Measurements from ENCODE around the gene OPTC.

Gene OPTC

GRCh38 chr1:203547771-203548421 lies 53.9 kb downstream of the OPTC start:
- no peak for DNase-seq (ENCODE audit: low read depth)
- TF ChIP-seq, protein P1, sequence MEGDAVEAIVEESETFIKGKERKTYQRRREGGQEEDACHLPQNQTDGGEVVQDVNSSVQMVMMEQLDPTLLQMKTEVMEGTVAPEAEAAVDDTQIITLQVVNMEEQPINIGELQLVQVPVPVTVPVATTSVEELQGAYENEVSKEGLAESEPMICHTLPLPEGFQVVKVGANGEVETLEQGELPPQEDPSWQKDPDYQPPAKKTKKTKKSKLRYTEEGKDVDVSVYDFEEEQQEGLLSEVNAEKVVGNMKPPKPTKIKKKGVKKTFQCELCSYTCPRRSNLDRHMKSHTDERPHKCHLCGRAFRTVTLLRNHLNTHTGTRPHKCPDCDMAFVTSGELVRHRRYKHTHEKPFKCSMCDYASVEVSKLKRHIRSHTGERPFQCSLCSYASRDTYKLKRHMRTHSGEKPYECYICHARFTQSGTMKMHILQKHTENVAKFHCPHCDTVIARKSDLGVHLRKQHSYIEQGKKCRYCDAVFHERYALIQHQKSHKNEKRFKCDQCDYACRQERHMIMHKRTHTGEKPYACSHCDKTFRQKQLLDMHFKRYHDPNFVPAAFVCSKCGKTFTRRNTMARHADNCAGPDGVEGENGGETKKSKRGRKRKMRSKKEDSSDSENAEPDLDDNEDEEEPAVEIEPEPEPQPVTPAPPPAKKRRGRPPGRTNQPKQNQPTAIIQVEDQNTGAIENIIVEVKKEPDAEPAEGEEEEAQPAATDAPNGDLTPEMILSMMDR (IDR thresholded peaks at IDR 0.05; ENCODE audit: low read depth, low read length): no peak
- TF ChIP-seq POLR2A (IDR thresholded peaks at IDR 0.05; ENCODE audit: extremely low read depth, insufficient read length) (no peak), MYC (IDR thresholded peaks at IDR 0.05; ENCODE audit: low read depth, low read length) (no peak), MAX (IDR thresholded peaks at IDR 0.05; ENCODE audit: low read depth, low read length) (no peak)
- no peak overlapping the region for H3K4me3 ChIP-seq (ENCODE audit: low read depth, low read length)

- H3K4me3 ChIP-seq (ENCODE audit: low read depth, low read length): no peak overlapping the region
- no peak for DNase-seq (ENCODE audit: low read depth)
- TF ChIP-seq POLR2A (IDR thresholded peaks at IDR 0.05; ENCODE audit: extremely low read depth, insufficient read length) (no peak), MYC (IDR thresholded peaks at IDR 0.05; ENCODE audit: low read depth, low read length) (no peak), MAX (IDR thresholded peaks at IDR 0.05; ENCODE audit: low read depth, low read length) (no peak)
- TF ChIP-seq, protein P1 (IDR thresholded peaks at IDR 0.05; ENCODE audit: low read depth, low read length): no peak
Observed at GRCh38 chr1:203548892-203549291, 54.9 kb downstream of the OPTC start.

DNA sequence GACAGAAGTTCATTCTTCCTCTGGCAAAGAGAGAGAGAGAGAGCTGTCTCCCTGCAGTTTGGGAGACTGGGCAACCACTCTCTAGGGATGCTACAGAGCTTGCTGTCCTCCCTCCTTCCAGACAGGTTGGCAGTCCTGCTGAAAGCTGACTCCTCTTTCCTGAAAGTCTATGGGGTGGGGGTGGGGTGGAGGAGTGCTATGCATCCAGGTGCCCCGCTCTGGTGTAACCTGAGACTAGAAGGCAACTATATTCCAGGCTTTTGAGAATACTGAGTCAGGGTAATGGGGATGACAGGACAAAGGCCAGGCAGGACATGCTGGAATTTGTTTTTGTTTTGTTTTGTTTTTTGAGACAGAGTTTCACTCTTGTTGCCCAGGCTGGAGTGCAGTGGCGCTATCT lies 55.4 kb downstream of the OPTC start:
- no peak overlapping the region for H3K4me3 ChIP-seq (ENCODE audit: low read depth, low read length)
- TF ChIP-seq MAX (IDR thresholded peaks at IDR 0.05; ENCODE audit: low read depth, low read length) (no peak), MYC (IDR thresholded peaks at IDR 0.05; ENCODE audit: low read depth, low read length) (no peak), POLR2A (IDR thresholded peaks at IDR 0.05; ENCODE audit: extremely low read depth, insufficient read length) (no peak)
- TF ChIP-seq, protein P1 (IDR thresholded peaks at IDR 0.05; ENCODE audit: low read depth, low read length): no peak
- no peak for DNase-seq (ENCODE audit: low read depth)

GRCh38 chr1:203550846-203551245 lies 56.9 kb downstream of the OPTC start:
- no peak for DNase-seq (ENCODE audit: low read depth)
- no peak for TF ChIP-seq MYC (IDR thresholded peaks at IDR 0.05; ENCODE audit: low read depth, low read length)
- TF ChIP-seq POLR2A (IDR thresholded peaks at IDR 0.05; ENCODE audit: extremely low read depth, insufficient read length): no peak
- TF ChIP-seq MAX (IDR thresholded peaks at IDR 0.05; ENCODE audit: low read depth, low read length): no peak
- TF ChIP-seq, protein P1 (IDR thresholded peaks at IDR 0.05; ENCODE audit: low read depth, low read length): no peak
- no peak overlapping the region for H3K4me3 ChIP-seq (ENCODE audit: low read depth, low read length)

DNA sequence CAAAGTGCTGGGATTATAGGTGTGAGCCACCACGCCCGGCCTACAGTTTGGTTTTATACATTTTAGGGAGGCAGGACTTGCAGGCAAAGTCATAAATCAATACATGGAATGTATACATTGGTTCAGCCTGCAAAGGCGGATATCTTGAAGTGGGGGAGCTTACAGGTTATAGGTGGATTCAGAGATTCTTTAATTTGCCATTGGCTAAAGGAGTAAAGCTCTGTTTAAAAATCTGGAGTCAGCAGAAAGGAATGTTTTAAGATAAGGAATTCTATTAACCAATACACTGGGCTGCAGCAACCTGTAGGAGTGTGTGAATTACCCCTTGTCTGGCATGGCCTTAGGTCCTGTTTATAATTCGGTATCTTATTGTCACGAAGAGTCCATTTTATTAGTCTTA lies 57.6 kb downstream of the OPTC start:
- DNase-seq (ENCODE audit: low read depth): no peak
- TF ChIP-seq, protein P1 (IDR thresholded peaks at IDR 0.05; ENCODE audit: low read depth, low read length): no peak
- TF ChIP-seq MAX (IDR thresholded peaks at IDR 0.05; ENCODE audit: low read depth, low read length): no peak
- TF ChIP-seq POLR2A (IDR thresholded peaks at IDR 0.05; ENCODE audit: extremely low read depth, insufficient read length): no peak
- TF ChIP-seq MYC (IDR thresholded peaks at IDR 0.05; ENCODE audit: low read depth, low read length): no peak
- no peak overlapping the region for H3K4me3 ChIP-seq (ENCODE audit: low read depth, low read length)

All from NB4 (cell line).